Stimulated activated CD4-positive, alpha-beta T cell treated with anti-CD3 and anti-CD28 coated beads, TNF-alpha, amount 100 ng/mL, for 48 hours (primary cell): ENCODE data around the gene ERFL.

Experiments used
- DNase-seq, 3 donors: peaks; one replicate each; pipeline ENCODE4 v3.0.0-alpha.2; 2020; ENCODE audit warnings: low read depth in 3 of 3

ERFL gene

DNA sequence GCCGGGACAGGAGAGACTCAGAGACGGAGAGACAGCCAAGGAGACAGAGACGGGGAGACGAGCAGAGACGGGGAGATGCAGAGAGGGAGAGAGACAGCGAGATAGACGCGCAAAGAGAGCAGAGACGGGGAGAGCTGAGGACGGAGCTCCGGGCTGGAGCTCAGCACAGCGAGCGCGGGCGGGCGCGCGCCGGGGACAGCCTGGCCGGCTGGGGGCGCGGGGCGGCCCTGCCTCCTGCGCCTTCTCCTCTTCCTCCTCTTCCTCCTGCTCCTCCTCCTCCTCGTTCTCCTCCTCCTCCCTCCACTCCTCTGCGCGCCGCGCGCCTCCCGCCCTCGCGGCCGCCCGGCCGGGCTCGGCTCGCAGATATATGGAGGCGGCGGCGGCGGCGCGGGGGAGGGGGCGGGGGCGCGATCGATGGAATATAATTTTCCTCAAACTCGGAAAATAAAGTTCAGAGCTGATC lies at the start of gene ERFL:
Gene ERFL (minus strand): TSS at position 229 of the 463 bp plus-strand sequence. CDS start 15,530 bp downstream, outside the sequence.
- no peak for DNase-seq

DNA sequence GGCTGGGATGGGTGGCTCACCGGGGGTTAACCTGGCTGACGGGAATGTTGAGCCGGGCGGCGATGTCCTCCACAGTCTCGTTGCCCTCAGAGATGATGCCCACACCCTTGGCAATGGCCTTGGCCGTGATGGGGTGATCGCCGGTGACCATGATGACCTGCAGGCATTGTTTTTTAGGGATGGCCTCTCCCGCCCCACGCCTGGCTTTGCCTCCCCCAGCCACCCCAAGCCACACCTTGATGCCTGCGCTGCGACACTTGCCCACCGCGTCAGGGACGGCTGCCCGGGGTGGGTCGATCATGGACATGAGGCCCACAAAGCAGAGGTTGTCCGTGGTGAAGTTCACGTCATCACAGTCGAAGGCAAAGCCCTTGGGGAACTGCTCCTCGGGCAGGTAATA lies 49.7 kb upstream of the ERFL start:
- DNase-seq = no peak

DNA sequence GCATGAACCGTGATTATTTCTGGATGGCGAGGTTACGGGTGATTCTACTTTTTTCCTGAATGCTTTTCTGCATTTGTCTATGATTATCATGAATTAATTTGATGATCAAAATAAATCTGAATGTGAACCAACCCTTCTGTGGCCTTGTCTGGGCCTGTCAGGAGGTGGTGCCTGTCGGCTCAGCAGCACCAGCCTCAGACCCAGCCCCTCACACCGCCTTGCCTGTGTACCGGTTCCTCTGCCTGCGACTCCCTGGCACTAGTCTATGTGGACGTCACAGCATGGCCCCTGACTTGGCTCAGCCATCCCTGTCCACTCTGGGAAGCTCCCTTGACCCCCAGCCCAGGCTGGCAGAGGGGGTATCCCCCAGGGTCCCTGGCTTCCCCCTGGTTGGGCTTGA lies 46.4 kb upstream of the ERFL start:
- DNase-seq = no peak

DNA sequence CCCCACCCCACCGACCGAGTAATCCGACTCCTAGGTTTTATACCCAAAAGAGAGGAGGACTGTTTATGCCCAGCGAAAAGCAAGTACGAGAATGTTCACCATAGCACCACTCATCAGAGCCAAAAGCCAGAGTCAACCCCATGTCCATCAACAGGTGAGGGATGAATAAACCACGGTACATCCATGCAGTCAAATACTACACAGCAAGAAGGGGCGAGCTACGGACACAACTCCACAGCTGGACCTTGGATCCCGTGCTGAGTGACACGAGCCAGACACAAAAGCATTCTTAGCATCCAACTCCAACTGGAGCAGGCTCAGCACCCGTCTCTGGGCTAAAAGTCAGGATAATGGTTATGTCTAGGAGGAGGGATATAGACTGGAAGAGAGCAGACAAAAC lies 43.1 kb upstream of the ERFL start:
- DNase-seq = no peak

DNA sequence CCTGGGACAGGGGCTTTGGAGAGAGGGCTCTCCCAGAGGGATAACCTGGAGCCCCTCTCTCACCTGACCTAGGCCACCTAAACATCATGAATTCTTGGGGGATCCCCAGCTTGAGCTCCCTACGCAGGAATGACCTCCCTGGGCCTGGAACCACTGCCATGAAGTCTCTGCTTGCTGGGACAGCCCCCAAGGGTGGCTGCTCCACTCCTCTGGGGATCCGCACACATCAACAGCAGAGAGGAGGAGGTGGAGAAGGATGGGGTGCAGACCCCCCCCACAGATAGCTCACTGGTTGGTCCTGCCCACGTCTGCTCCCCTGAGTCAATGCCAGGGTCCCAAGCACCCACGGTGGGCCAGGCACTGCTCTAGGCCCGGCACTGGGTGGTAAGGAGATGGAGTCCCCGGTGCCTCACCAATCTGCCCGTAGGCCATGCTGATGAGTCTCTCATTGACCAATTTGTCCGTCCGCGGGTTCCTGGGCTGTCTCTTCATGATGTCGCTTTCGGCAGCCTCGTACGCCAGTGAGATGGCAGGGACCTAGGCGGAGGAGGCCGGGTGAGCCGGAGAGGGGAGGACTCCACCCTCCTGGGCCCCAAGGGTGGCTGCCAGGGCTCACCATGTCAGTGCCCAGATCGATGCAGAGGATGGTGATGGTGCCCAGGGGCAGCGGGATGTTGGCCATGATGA lies 41.7 kb upstream of the ERFL start:
- DNase-seq = no peak

DNA sequence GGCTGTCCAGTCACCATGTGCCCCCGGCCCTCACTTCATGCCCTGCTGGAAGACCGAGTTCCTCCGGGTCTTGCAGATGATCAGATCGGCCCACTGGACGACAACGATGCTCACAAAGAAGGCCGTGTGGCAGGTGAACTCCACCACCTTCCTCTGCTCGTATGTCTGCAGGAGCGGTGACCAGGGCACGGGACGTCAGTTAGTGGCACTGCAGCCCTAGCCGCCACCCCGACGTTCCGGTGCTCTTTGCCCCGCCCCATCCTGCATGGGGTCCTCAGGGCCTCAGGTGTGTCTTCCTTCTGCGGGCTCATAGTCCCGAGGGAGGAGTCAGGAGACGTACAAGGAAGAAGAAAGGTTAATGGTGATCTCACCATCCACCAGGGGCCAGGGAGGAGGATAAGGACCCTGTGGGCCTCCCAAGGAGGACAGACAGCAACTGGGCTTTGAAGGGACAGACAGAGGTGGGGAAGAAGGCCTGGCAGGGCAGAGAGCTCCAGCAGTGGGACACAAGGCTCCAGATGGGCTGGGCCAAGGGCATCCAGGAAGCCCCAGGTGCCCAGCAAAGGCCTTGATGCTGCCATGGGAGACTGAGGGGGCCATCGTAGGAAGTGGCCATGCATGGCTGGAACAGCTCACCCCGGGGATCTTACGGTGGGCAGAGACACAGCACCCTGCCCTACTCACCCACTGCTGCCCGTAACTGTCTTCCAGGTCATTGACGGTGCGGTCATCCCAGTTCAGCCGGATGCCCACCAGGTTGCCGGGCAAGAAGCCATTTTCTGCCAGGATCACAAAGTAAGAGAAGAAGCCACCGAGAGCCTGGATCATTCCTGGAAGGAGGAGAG lies 40.7 kb upstream of the ERFL start:
- DNase-seq = no peak

DNA sequence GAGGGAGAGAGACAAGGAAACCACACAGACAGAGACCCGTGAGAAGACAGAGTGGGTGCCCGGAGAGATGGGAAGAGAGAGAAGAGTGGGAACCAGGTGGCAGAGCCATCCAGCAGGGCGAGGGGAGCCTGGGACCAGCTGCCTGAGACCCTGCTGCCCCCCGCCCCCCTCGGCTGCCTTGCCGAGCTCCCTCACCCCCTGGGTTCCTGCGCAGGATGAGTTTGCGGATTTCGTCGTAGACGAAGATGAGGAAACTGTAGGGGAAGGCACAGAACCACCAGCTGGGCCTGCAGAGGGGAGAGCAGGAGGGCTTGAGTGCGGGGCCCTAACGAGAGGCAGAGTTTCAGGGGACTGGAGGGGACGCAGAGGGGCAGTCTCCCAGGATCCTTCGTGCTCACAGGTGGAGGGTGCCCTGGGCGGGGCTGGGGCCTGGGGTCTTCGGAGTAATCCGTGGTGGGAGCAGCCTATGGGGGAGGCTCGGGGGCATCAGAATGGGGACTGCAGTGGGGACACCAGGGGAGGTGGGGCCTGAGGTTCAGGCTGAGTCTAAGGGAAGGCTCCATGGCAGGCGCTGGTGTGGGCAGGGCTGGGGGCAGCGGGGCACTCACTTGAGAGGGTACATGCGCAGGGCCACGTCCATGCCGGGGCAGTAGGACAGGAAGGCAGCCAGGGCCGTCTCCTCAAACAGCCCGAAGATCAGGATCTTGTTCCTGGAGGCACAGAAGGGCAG lies 39.0 kb upstream of the ERFL start:
- no peak for DNase-seq

DNA sequence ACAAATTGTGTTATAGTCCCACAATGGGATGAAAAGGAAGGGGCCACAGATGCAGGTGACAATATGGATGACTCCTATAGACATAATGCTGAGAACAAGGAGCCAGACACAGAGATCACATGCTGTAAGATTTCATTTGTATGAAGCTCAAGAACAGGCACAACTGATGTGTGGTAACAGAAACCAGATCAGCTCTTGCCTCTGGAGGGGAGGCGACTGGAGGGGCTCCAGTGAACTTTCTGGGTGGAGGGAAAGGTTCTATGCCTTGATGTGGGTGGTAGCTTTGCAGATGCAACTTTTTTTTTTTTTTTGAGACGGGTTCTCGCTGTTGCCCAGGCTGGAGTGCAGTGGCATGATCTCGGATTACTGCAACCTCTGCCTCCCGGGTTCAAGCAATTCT lies 36.9 kb upstream of the ERFL start:
- DNase-seq = no peak

DNA sequence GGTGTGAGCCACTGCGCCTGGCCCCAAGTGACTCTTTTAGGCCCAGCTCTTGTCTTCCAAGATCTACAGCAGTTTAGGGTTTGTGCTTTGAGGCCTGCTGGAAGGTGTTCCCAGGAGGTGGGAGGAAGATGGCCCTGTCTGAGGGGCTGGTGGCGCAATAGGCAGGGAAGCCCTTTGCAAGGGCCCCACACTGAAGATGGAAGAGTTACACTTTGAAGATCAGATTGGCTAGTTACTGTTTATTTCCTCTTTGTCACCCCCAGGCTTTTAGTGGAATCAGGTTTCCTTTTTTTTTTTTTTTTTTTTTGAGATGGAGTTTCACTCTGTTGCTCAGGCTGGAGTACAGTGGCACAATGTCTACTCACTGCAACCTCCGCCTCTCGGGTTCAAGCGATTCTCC lies 32.7 kb upstream of the ERFL start:
- no peak for DNase-seq

DNA sequence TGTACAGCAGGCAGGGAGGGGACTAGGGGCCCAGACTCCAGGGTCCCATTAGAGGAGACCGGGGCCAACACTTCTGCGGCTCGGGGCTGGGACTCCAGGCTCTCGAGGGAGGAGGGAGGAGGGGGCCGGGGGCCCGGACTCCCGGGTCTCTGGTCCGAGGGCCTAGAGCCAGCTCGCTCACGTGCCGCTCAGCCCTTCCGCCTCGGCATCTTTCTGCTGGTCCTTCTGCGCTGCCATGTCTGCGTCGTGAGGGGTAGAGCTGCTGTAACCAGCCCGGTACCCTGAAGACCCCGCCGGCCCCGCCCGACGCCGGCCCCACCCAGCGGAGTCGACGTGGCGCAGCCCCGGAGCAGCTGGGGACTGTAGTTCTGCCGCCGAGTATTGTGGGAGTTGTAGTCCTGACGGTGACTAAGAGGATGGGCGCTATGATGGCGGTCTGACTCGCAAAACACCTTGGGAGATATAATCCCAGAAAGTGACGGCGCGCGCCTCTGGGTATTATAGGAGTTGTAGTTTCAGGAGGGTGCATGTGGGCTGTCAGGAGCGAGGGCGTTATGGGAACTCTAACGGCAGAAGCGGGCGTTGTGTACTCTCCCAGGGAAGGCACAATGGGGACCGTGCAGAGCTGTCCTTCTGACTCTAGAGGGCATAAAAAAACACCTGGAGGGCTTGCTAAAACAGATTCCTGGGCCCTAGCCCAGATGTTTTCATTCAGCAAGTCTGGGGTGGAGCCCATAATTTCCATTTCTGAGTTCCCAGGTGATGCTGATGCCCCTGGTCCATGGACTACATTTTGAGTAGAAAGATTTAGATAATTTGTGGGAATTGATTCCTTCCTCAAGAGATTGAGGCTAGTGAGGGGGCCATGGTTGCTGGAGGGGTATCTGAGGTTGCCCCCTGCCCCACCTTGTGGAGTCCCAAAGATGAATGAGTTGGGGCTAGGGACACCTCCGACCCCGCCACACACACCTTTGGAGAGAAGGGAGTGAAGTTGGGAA lies 31.1 kb upstream of the ERFL start, which contains the start of gene RABAC1:
Gene RABAC1 (minus strand): TSS at position 266 of the 998 bp plus-strand sequence. CDS start 29 bp downstream, at position 237.
- DNase-seq = peak; percentile 74 to 83 (median 76)

DNA sequence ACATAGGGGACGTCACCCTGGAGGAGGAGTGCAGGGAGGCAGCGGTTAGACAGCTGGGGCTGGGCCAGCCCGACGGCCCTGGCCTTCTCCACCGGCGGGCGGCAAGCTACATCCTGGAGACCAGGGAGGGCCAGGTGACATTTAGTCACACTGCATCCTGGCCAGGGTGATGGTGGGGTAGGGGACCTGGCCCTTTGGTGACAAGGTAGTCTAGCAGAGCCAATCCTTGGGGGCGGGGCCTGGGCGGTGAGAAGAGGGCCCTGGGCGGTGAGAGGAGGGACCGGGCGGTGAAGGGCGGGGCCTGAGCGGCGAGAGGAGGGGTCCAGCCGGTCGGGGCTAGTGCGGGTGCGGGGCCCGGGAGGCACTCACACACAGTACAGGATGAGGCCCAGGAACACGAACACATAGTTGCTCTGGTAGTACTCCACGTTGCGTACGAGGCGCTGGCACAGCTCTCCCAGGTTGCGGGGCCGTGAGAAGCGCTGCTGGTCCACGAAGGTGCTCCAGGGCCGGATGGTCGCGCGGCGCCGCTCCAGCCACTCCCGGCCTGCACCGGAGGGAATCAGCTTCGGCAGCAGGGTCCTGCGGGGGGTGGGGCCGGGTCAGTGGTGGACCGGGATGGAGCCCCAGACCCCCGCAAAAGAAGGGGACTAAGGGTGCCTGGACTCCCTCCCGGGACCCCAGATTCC lies 30.3 kb upstream of the ERFL start:
- DNase-seq = peak; percentile 65 to 94 (median 69)

DNA sequence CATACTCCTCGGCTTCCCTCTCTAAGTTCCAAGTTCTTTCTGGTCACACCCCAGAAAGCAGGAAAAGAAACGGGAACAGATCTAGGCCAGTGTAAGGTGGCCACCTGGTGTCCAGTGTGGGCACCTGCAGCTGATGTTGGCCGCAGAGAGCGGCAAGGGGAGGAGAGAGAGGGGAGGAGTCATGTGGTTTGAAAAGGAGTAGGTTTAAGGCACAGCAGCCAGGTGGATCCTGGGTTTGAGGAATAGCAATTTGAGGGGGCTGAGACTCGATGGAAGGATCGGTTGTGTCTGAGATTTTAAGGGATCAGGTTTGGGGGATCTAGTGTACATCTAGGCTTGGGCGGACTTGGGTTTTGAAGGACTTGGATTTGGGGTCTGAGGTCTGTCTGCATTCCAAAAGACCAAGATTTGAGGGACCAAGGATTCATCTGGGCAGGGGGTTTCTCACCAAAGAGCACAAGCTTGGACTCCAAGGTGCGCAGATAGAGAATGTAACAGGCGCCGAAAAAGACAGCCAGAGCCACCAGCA lies 29.7 kb upstream of the ERFL start:
- peak in 1 of 3 donors; percentile 31 for DNase-seq

DNA sequence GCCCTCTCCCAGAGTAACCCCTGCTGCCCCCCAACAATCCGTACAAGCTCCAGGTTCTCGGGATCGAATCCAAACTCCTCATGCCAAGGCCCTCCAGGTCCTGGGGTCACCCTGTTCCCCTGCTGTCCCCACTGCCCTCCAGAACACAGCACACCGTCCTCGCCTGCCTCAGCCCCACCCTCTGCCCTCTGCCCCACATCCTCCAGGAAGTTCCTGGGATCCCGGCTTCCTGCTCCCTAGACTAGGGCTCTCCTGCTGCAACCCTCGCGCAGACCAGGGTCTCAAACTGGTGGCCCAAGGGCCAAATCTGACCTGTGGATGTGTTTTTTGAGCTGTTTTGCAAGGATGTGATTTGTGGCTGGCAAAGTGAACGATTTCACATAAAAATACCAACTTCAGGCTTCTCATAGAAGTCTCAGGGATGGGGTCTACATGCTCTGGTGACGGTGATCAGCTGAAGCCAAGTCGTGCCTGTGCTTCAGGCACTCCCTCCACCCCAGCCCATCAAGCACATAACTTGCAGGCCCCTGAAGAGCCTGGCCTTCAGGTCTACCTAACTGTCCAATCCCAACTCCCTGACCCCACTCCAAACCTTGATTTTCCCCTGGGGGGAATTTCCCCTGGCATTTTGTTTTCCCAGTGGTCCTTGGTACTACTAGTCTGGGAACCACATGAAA lies 29.1 kb upstream of the ERFL start:
- no peak for DNase-seq

DNA sequence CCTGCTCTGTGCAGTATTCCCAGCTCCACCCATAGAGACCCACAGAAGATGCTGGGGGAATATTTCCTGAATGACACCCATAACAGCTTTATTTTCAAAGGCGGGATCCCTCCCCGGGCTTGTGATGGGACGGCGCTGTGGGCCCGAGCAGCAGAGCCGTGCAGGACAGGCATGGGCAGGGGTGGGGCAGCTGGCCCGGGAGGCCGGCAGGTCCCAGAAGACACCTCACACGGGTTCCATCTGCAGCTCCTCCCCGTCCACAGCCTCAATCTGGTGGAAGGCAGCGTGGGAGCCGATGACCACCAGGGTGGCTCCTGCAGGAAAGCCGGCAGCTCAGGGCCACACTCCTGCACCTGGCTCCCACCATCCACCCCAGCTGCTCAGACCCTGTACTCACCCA lies 28.4 kb upstream of the ERFL start:
- DNase-seq = no peak

DNA sequence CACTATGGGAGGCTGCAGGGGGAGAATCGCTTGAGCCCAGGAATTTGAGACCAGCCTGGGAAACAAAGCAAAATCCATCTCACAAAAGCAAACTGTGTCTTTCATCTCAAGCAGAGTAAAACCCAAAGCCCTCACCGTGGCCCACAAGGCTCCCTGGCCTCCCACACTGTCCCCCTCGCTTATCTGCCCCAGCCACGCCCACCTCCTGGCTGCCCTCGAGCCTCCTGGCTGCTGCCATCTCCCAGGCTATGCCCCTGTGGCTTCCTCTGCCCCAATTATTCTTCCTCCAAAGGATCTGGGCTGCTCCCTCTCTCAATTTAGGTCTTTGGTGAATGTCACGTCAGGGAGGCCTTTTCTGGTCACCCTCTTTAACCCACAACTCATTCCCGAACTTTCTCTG lies 27.3 kb upstream of the ERFL start:
- no peak for DNase-seq

DNA sequence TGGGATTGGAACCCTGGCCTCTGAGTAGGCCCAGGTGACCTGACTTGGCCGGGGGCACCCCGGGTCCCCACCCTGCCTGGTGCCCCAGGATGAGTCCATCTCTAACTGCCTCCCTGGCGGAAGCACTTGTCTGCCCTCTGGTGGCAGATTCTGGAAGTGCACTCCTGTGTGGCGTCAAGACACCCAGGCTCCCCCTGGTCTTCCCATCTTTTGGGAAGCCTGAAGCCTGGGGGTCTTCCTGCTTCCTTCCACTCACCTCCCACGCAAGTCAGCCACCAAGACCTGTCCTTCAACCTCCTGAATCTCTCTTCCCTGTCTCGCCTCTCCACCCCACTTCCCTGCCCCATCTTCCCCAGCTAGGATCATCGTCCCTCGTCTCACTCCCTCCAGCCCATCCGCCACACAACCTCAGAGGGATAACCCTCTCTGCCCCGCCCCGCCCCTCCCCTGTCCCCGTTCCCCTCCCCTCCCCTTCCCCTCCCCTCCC lies 23.5 kb upstream of the ERFL start:
- peak; percentile 68 to 90 (median 83) for DNase-seq

DNA sequence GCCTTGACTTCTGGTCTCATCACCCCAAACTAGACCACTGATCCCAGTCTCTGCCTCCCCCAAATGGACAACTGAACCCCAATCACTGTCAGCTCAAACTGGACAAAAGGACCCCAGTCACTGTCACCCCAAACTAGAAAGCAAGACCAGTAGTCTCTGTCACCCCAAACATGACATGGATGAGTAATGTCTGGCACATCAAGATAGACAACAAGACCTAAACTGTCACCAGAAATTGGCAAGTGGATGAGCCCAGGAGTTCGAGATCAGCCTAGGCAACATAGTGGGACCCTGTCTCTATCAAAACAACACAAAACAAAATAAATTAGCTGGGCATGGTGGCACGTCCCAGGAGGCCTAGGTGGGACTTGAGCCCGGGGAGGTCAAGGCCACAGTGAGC lies 18.8 kb upstream of the ERFL start:
- no peak for DNase-seq

DNA sequence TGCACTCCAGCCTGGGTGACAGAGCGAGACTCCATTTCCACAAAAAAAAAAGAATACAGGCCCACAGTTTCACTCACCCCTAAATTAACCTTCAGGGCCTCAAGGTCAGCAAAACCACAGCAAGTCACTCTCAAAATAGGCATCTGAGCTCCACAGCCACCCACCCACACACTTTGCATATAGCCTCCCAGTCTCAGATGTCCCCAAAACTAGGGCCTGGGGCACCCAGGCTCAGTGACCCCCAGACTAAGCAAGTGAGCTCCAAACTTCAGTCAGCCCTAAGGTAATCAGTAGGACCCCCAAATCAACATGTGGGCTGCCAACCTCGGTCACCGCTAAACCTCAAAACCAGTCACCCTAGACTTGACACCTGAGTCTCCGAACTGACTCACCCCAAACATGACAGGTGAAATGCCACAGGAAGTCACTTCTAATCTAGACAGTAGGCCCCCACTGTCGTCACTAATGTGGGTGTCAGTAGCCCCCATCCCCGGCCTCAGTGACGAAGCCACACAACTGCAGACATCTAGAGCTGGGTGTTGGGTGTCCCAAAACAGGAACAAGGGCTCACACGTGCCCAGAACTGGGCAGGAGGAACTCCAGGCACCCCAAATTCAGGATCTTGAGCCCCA lies 17.0 kb upstream of the ERFL start:
- peak; percentile 72 to 89 (median 86) for DNase-seq

DNA sequence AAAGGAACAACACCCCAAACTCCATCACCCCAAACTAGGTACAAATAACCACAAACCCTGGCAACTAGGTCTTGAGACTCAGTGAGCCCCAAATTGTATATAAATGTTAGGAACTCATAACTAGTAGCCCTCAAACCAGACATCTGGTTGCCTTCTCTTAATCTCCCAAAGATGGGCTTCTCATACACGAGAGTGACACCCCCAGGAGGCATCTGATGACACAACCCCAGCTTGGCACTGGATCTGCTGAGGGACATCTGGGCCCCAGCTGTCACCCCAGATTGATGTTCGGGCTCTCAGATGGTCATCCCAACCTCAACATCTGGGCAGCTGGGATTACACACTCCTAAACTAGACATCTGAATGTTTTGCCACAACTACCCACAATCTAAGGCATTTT lies 16.1 kb upstream of the ERFL start:
- no peak for DNase-seq
